BLaER1 (cell line): ENCODE measurements around the gene SCLY.

ENCODE experiments used
- H3K27ac ChIP-seq: shearing (Covaris generic); formaldehyde crosslinking; 2 replicates; pipeline ENCODE4 v1.8.1; 2022
- H3K27me3 ChIP-seq: shearing (Covaris generic); formaldehyde crosslinking; 2 replicates; pipeline ENCODE4 v1.8.1; 2022
- H3K36me3 ChIP-seq: shearing (Covaris generic); formaldehyde crosslinking; 2 replicates; pipeline ENCODE4 v1.8.1; 2022
- H3K4me1 ChIP-seq: shearing (Covaris generic); formaldehyde crosslinking; 2 replicates; pipeline ENCODE4 v1.8.1; 2022
- H3K4me2 ChIP-seq: shearing (Covaris generic); formaldehyde crosslinking; 2 replicates; pipeline ENCODE4 v1.8.1; 2022
- H3K4me3 ChIP-seq: shearing (Covaris generic); formaldehyde crosslinking; 2 replicates; pipeline ENCODE4 v1.8.1; 2022
- H3K9ac ChIP-seq: shearing (Covaris generic); formaldehyde crosslinking; 2 replicates; pipeline ENCODE4 v1.8.1; 2022
- H3K9me3 ChIP-seq: shearing (Covaris generic); formaldehyde crosslinking; 2 replicates; pipeline ENCODE4 v1.8.1; 2022
- H4K20me1 ChIP-seq: shearing (Covaris generic); formaldehyde crosslinking; 2 replicates; pipeline ENCODE4 v1.8.1; 2022
- Cebpa-rat ChIP-seq: shearing (Covaris generic); IDR thresholded peaks from 2 replicates; pipeline ENCODE4 v1.8.1; 2022

Gene SCLY

DNA sequence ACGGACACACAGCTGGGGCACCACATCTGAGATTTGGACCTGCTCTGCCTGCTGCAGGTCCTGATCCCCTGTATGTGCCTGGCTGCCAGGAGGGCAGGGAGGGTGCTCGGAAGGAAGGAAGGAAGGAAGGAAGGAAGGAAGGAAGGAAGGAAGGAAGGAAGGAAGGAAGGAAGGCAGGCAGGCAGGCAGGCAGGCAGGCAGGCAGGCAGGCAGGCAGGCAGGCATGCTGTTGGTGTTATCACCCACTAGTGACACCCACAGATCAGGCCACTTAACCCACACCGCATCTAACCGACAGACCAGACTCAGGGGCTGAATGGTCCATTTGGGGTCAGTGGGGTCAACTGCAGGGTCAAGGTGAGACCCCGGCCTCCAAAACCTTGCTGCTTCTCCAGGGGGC lies 83.5 kb downstream of the SCLY start:
- no peaks in the 10 kb centered on the region for H3K27me3 ChIP-seq
- peaks cover 83% of the 10 kb centered on the region for H3K4me1 ChIP-seq
- H3K9me3 ChIP-seq, result no peaks in the 10 kb centered on the region
- no peak overlapping the region for H3K9ac ChIP-seq
- TF ChIP-seq Cebpa-rat, result no peak
- H3K4me3 ChIP-seq, result no peak overlapping the region
- H3K4me2 ChIP-seq, result peak overlapping the region; percentile 97
- no peaks in the 10 kb centered on the region for H4K20me1 ChIP-seq
- H3K36me3 ChIP-seq, result peaks cover 20% of the 10 kb centered on the region
- H3K27ac ChIP-seq, result 0 out of 2 replicates have a peak overlapping the region, but pooled peaks have one; percentile 35

DNA sequence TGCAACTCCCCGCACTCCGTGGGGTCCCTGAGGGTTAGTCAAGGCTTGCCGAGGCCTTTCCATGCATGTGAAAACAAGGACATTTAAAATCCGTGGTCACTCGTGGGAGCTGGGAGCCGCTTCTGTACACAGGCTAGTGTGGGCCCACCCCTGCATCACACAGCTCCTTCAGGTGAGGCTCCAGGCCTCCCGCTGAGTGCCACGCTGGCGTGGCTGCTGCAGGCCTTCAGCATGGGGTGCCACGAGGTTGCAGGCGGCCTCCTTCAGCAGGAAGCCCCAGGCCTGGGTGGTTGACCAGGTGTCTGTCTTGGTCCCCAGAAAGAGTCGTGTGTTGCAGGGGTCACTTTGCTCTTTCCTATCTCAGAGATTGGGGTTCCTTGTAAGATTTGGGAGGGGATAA lies 84.2 kb downstream of the SCLY start:
- no peak for TF ChIP-seq Cebpa-rat
- Histone ChIP-seq H3K4me2 (peak overlapping the region; percentile 97), H3K27ac (0 out of 2 replicates have a peak overlapping the region, but pooled peaks have one; percentile 35), H3K36me3 (peaks cover 20% of the 10 kb centered on the region), H3K27me3 (no peaks in the 10 kb centered on the region), H3K4me1 (peaks cover 77% of the 10 kb centered on the region), H4K20me1 (no peaks in the 10 kb centered on the region), H3K9me3 (no peaks in the 10 kb centered on the region), H3K9ac (no peak overlapping the region), H3K4me3 (no peak overlapping the region)

- peaks cover 77% of the 10 kb centered on the region for H3K4me1 ChIP-seq
- no peak overlapping the region for H3K9ac ChIP-seq
- H3K27me3 ChIP-seq, result no peaks in the 10 kb centered on the region
- no peaks in the 10 kb centered on the region for H4K20me1 ChIP-seq
- no peak overlapping the region for H3K4me3 ChIP-seq
- H3K4me2 ChIP-seq, result peak overlapping the region; percentile 97
- TF ChIP-seq Cebpa-rat, result no peak
- peak overlapping the region; percentile 41 for H3K27ac ChIP-seq
- no peaks in the 10 kb centered on the region for H3K9me3 ChIP-seq
- peaks cover 16% of the 10 kb centered on the region for H3K36me3 ChIP-seq
Observed at GRCh38 chr2:238145851-238146250, 85.0 kb downstream of the SCLY start.

DNA sequence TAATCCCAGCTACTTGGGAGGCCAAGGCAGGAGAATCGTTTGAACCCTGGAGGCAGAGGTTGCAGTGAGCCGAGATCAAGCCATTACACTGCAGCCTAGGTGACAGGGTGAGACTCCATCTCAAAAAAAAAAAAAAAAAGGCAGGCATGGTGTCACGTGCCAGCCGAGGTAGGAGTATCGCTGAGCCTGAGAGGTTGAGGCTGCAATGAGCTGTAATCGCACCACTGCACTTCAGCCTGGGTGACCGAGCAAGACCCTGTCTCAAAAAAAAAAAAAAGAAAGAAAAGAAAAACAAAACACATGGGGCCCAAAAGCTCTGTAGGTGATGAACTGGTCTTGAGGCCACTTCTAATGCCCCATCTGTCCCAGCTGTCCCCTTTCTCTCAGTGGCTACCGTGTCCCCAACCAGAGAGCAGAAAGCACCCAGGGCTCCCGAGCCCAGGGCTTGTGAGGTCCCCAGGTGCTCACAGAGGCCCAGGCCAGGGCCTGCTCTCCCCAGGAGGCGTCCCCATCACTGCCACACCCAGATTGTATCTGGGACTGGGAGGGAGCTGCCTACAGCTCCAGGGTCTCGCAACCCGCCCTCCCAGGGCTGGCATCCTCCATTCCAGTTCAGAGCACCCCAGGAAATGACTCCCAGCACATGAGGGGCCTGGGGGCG lies 86.2 kb downstream of the SCLY start:
- Histone ChIP-seq H3K4me1 (peaks cover 77% of the 10 kb centered on the region), H3K9me3 (no peaks in the 10 kb centered on the region), H3K36me3 (peaks cover 7% of the 10 kb centered on the region; the same call in 1 of the 2 replicates), H3K27me3 (no peaks in the 10 kb centered on the region), H3K9ac (no peak overlapping the region), H3K4me2 (peak overlapping the region; percentile 97), H3K27ac (peak overlapping the region; percentile 44), H3K4me3 (no peak overlapping the region), H4K20me1 (no peaks in the 10 kb centered on the region)
- no peak for TF ChIP-seq Cebpa-rat

GRCh38 chr2:238148981-238149380 lies 88.2 kb downstream of the SCLY start:
- Histone ChIP-seq H3K4me2 (no peak overlapping the region), H3K4me3 (no peak overlapping the region), H3K4me1 (peaks cover 62% of the 10 kb centered on the region), H3K27me3 (no peaks in the 10 kb centered on the region), H3K27ac (no peak overlapping the region), H3K36me3 (no peaks in the 10 kb centered on the region), H3K9me3 (no peaks in the 10 kb centered on the region; the same call in 1 of the 2 replicates), H3K9ac (no peak overlapping the region), H4K20me1 (no peaks in the 10 kb centered on the region)
- no peak for TF ChIP-seq Cebpa-rat
